T-helper 2 cell treated with Interferon-gamma antibody and Interleukin-4, amounts not matched to agents 5 μg/mL and 100 μg/mL, for 36 hours (primary cell): ENCODE measurements around the gene HOXC5.
A peak's percentile ranks its signal among the peaks of the same experiment; 100 is the strongest.

Experiments
- DNase-seq: peaks from one replicate; pipeline ENCODE4 v3.0.0; 2021; ENCODE audit warnings: low spot score
- H3K27ac Mint-ChIP-seq: one replicate; pipeline ENCODE4 v1.8.0; 2021; ENCODE audit warnings: mild to moderate bottlenecking, mixed read lengths
- H3K27me3 Mint-ChIP-seq: one replicate; pipeline ENCODE4 v1.8.0; 2021; ENCODE audit warnings: low read depth, mixed read lengths
- H3K36me3 Mint-ChIP-seq: one replicate; pipeline ENCODE4 v1.8.0; 2021; ENCODE audit warnings: low read depth, mixed read lengths
- H3K4me1 Mint-ChIP-seq: one replicate; pipeline ENCODE4 v1.8.0; 2021; ENCODE audit warnings: low read depth, mixed read lengths
- H3K4me3 Mint-ChIP-seq: one replicate; pipeline ENCODE4 v1.8.0; 2022; ENCODE audit warnings: mild to moderate bottlenecking, moderate library complexity, mixed read lengths
- H3K9me3 Mint-ChIP-seq: one replicate; pipeline ENCODE4 v1.8.0; 2021; ENCODE audit warnings: mixed read lengths

The HOXC5 gene

GRCh38 chr12:54045868-54046521 is 13.1 kb downstream of the HOXC5 start:
- DNase-seq, result no peak
- Mint-ChIP-seq H3K4me3 (no peak overlapping the region), H3K27ac (no peak overlapping the region), H3K27me3 (peaks cover 89% of the 10 kb centered on the region), H3K4me1 (peaks cover 9% of the 10 kb centered on the region), H3K36me3 (no peaks in the 10 kb centered on the region), H3K9me3 (no peaks in the 10 kb centered on the region)

GRCh38 chr12:54046809-54047159 is 13.9 kb downstream of the HOXC5 start:
- Mint-ChIP-seq H3K4me1 (peaks cover 9% of the 10 kb centered on the region), H3K36me3 (no peaks in the 10 kb centered on the region), H3K27me3 (peaks cover 93% of the 10 kb centered on the region), H3K9me3 (no peaks in the 10 kb centered on the region), H3K27ac (no peak overlapping the region), H3K4me3 (no peak overlapping the region)
- DNase-seq, result no peak

GRCh38 chr12:54047160-54047963 is 14.5 kb downstream of the HOXC5 start:
- Mint-ChIP-seq H3K4me3 (no peak overlapping the region), H3K27ac (no peak overlapping the region), H3K4me1 (peaks cover 9% of the 10 kb centered on the region), H3K36me3 (no peaks in the 10 kb centered on the region), H3K9me3 (no peaks in the 10 kb centered on the region), H3K27me3 (peaks cover 93% of the 10 kb centered on the region)
- no peak for DNase-seq

GRCh38 chr12:54047964-54048303 is 15.1 kb downstream of the HOXC5 start:
- DNase-seq, result no peak
- H3K27ac Mint-ChIP-seq, result no peak overlapping the region
- H3K4me3 Mint-ChIP-seq, result no peak overlapping the region
- peaks cover 92% of the 10 kb centered on the region for H3K27me3 Mint-ChIP-seq
- H3K4me1 Mint-ChIP-seq, result peaks cover 11% of the 10 kb centered on the region
- H3K36me3 Mint-ChIP-seq, result no peaks in the 10 kb centered on the region
- no peaks in the 10 kb centered on the region for H3K9me3 Mint-ChIP-seq

GRCh38 chr12:54048406-54049093 is 15.7 kb downstream of the HOXC5 start:
- Mint-ChIP-seq H3K4me3 (no peak overlapping the region), H3K36me3 (no peaks in the 10 kb centered on the region), H3K4me1 (peaks cover 12% of the 10 kb centered on the region), H3K9me3 (no peaks in the 10 kb centered on the region), H3K27ac (no peak overlapping the region), H3K27me3 (peaks cover 90% of the 10 kb centered on the region)
- DNase-seq, result no peak

- no peak overlapping the region for H3K4me3 Mint-ChIP-seq
- H3K36me3 Mint-ChIP-seq, result no peaks in the 10 kb centered on the region
- peaks cover 8% of the 10 kb centered on the region for H3K4me1 Mint-ChIP-seq
- H3K27me3 Mint-ChIP-seq, result peaks cover 90% of the 10 kb centered on the region
- no peaks in the 10 kb centered on the region for H3K9me3 Mint-ChIP-seq
- H3K27ac Mint-ChIP-seq, result no peak overlapping the region
- no peak for DNase-seq
Measured at GRCh38 chr12:54049108-54049507, 16.3 kb downstream of the HOXC5 start.

GRCh38 chr12:54050482-54050810 is 17.6 kb downstream of the HOXC5 start:
- peaks cover 88% of the 10 kb centered on the region for H3K27me3 Mint-ChIP-seq
- H3K9me3 Mint-ChIP-seq, result no peaks in the 10 kb centered on the region
- peaks cover 5% of the 10 kb centered on the region for H3K4me1 Mint-ChIP-seq
- DNase-seq, result no peak
- H3K36me3 Mint-ChIP-seq, result no peaks in the 10 kb centered on the region
- H3K4me3 Mint-ChIP-seq, result no peak overlapping the region
- no peak overlapping the region for H3K27ac Mint-ChIP-seq

- H3K9me3 Mint-ChIP-seq, result no peaks in the 10 kb centered on the region
- DNase-seq, result no peak
- H3K4me1 Mint-ChIP-seq, result peaks cover 5% of the 10 kb centered on the region
- no peaks in the 10 kb centered on the region for H3K36me3 Mint-ChIP-seq
- no peak overlapping the region for H3K4me3 Mint-ChIP-seq
- peaks cover 88% of the 10 kb centered on the region for H3K27me3 Mint-ChIP-seq
- no peak overlapping the region for H3K27ac Mint-ChIP-seq
Measured at GRCh38 chr12:54051026-54051842, 18.4 kb downstream of the HOXC5 start.

GRCh38 chr12:54051874-54052437 is 19.1 kb downstream of the HOXC5 start:
- H3K36me3 Mint-ChIP-seq, result no peaks in the 10 kb centered on the region
- peaks cover 87% of the 10 kb centered on the region for H3K27me3 Mint-ChIP-seq
- no peak overlapping the region for H3K27ac Mint-ChIP-seq
- no peak overlapping the region for H3K4me3 Mint-ChIP-seq
- peaks cover 5% of the 10 kb centered on the region for H3K4me1 Mint-ChIP-seq
- DNase-seq, result no peak
- H3K9me3 Mint-ChIP-seq, result no peaks in the 10 kb centered on the region

- no peak for DNase-seq
- no peak overlapping the region for H3K27ac Mint-ChIP-seq
- peaks cover 90% of the 10 kb centered on the region for H3K27me3 Mint-ChIP-seq
- no peaks in the 10 kb centered on the region for H3K9me3 Mint-ChIP-seq
- peaks cover 5% of the 10 kb centered on the region for H3K4me1 Mint-ChIP-seq
- no peak overlapping the region for H3K4me3 Mint-ChIP-seq
- no peaks in the 10 kb centered on the region for H3K36me3 Mint-ChIP-seq
Measured at GRCh38 chr12:54052438-54053002, 19.7 kb downstream of the HOXC5 start.

GRCh38 chr12:54053003-54053750 is 20.3 kb downstream of the HOXC5 start:
- H3K9me3 Mint-ChIP-seq, result no peaks in the 10 kb centered on the region
- peak overlapping the region; percentile 39 for H3K4me3 Mint-ChIP-seq
- no peak overlapping the region for H3K27ac Mint-ChIP-seq
- H3K36me3 Mint-ChIP-seq, result no peaks in the 10 kb centered on the region
- DNase-seq, result no peak
- H3K27me3 Mint-ChIP-seq, result peaks cover 91% of the 10 kb centered on the region
- H3K4me1 Mint-ChIP-seq, result peaks cover 5% of the 10 kb centered on the region

- no peak for DNase-seq
- Mint-ChIP-seq H3K27me3 (peaks cover 91% of the 10 kb centered on the region), H3K4me1 (peaks cover 5% of the 10 kb centered on the region), H3K27ac (peak within 1 kb of the TSS; percentile 22), H3K9me3 (no peaks in the 10 kb centered on the region), H3K4me3 (peak within 1 kb of the TSS; percentile 44), H3K36me3 (no peaks in the 10 kb centered on the region)
Measured at GRCh38 chr12:54053751-54054741, 21.2 kb downstream of the HOXC5 start, which contains the start of gene HOXC4. Gene HOXC4 (plus strand): TSS chr12:54053835. CDS start chr12:54053923, 88 bp downstream.
